Measurements from ENCODE around the gene KRTAP4-7.
"Not testable (repeated sequence)": the region's sequence is repeated elsewhere in the genome, so short reads cannot be mapped to it uniquely, and the experiment has no call there.

KRTAP4-7 gene

DNA sequence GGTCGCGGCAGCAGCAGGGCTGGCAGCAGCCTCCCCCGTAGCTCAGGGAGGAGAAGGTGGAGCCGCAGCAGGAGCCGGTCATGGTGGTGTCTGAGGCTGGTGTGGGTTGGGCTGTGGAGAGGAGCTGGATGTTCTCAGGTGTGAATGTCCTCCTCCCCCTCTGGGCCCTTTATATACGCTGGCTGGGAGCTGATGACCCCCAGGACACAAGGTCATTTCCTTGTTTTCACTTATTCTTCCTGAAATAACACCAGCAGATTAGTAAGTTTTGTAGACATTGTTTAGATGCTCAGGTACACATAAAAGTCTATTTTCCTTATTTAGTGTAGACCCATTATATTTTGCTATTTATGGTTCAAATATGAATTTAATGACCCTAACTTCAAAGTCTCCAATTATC lies 28.8 kb upstream of the KRTAP4-7 start, which contains the start of gene KRTAP2-2:
Gene KRTAP2-2, minus strand, starts transcription at position 101 of the 400 bp plus-strand sequence. Its CDS starts 19 bp downstream, at position 82.
- H3K9me3 ChIP-seq (ENCODE audit: control insufficient read depth, low read depth, low read length); H3K36me3 ChIP-seq (ENCODE audit: control insufficient read depth, low read depth, low read length); H3K27me3 ChIP-seq (ENCODE audit: control insufficient read depth, insufficient read depth, low read length); H3K9ac ChIP-seq (ENCODE audit: low read length); H3K4me1 ChIP-seq (ENCODE audit: control insufficient read depth, low read depth, low read length); H3K27ac ChIP-seq (ENCODE audit: low read length); H3K4me3 ChIP-seq (ENCODE audit: low read length): not testable (repeated sequence)

DNA sequence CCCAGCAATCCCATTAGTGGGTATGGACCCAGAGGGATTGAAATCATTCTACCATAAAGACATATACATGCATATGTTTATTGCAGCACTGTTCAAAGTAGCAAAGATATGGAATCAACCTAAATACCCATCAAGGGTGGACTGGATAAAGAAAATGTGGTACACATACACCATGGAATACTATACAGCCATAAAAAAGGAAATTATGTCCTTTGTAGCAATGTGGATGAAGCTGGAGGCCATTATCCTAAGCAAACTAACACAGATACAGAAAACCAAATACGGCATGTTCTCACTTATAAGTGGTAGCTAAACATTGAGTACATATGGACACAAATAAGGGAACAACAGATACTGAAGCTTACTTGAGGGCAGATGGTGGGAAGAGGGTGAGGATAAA lies 26.4 kb upstream of the KRTAP4-7 start:
- Histone ChIP-seq H3K9ac (ENCODE audit: low read length) (no peak overlapping the region), H3K27me3 (ENCODE audit: control insufficient read depth, insufficient read depth, low read length) (no peaks in the 10 kb centered on the region), H3K9me3 (ENCODE audit: control insufficient read depth, low read depth, low read length) (no peaks in the 10 kb centered on the region), H3K4me1 (ENCODE audit: control insufficient read depth, low read depth, low read length) (peaks cover 3% of the 10 kb centered on the region), H3K4me3 (ENCODE audit: low read length) (no peak overlapping the region), H3K27ac (ENCODE audit: low read length) (no peak overlapping the region), H3K36me3 (ENCODE audit: control insufficient read depth, low read depth, low read length) (no peaks in the 10 kb centered on the region)

DNA sequence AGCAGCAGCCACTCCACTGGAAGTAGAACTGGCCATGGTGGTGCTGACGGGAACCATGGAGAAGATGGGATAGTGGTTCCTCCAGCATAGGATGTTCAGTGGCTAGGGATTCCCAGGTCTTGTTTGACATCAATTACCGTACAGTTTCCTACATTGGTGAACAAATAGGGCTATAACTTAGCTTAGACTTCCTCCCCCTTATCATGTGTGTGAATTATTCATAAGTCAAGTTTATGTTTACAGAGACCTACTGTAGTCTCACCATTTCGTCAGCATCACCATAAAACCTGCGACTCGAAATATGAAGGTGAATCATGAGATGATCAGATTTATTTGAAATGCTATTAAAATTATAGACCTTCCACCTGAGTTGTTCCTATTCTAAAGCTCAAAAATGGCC lies 25.2 kb upstream of the KRTAP4-7 start:
- no peak overlapping the region for H3K9ac ChIP-seq (ENCODE audit: low read length)
- no peak overlapping the region for H3K27ac ChIP-seq (ENCODE audit: low read length)
- H3K9me3 ChIP-seq (ENCODE audit: control insufficient read depth, low read depth, low read length): no peaks in the 10 kb centered on the region
- H3K4me1 ChIP-seq (ENCODE audit: control insufficient read depth, low read depth, low read length): peaks cover 3% of the 10 kb centered on the region
- H3K4me3 ChIP-seq (ENCODE audit: low read length): no peak overlapping the region
- no peaks in the 10 kb centered on the region for H3K36me3 ChIP-seq (ENCODE audit: control insufficient read depth, low read depth, low read length)
- no peaks in the 10 kb centered on the region for H3K27me3 ChIP-seq (ENCODE audit: control insufficient read depth, insufficient read depth, low read length)

DNA sequence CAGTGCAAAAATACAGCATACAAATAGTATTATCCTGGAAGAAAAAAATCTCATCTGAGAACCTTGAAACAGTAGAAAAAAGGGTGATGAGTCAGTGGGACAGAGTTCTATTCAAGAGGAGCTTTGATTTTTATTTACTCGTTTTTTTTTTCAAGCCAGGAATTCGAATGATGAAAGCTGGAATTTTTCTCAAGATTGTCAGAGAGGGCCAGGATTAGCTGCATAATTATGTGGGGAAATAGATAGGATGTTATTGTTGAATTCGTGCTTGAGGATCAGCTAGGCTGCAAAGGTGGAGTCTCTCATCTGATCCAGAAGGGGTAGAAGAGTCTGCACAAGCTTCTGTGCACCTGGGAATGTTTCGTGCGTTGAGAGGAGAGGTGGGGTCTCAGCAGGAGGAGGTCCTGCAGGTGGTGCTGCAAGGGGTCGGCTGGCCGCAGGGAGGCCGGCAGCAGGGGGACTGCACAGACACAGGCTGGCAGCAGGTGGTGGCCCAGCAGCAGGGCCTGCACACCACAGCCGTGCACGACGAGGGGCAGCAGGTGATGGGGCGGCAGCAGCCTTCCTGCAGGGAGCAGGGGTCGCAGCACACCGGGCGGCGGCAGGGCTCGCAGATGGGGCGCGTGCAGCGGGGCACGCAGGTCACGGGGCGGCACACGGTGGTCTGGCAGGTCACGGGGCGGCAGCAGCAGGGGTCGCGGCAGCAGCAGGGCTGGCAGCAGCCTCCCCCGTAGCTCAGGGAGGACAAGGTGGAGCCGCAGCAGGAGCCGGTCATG lies 24.5 kb upstream of the KRTAP4-7 start:
- H3K9me3 ChIP-seq (ENCODE audit: control insufficient read depth, low read depth, low read length); H3K9ac ChIP-seq (ENCODE audit: low read length); H3K36me3 ChIP-seq (ENCODE audit: control insufficient read depth, low read depth, low read length); H3K4me3 ChIP-seq (ENCODE audit: low read length); H3K27ac ChIP-seq (ENCODE audit: low read length); H3K4me1 ChIP-seq (ENCODE audit: control insufficient read depth, low read depth, low read length); H3K27me3 ChIP-seq (ENCODE audit: control insufficient read depth, insufficient read depth, low read length): not testable (repeated sequence)

DNA sequence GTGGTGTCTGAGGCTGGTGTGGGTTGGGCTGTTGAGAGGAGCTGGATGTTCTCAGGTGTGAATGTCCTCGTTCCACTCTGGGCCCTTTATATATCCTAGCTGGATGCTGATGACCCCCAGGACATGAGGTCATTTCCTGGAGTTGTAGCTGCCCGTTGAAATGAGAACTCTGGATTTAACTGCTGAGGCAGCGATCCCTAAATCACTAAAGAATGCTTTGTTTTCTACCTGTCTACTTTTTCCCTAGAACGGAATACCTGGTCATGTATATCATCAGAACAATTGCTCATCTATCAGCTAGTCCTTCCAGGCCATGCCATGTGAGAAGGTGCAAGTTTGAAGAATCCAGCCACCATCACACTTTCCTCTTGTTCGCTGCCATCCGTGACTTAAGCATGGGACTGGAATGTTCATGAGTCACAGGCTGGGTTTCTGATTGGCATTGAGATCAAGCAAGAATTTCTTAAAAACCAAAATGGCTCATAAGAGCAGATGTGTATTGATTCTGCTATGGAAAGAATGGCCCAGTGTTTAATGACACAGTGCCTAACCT lies 23.8 kb upstream of the KRTAP4-7 start, which contains the start of gene KRTAP2-3:
Gene KRTAP2-3, minus strand, starts transcription at position 63 of the 553 bp plus-strand sequence. CDS start 64 bp downstream, outside the sequence.
- Histone ChIP-seq H3K36me3 (ENCODE audit: control insufficient read depth, low read depth, low read length) (no peaks in the 10 kb centered on the region), H3K27me3 (ENCODE audit: control insufficient read depth, insufficient read depth, low read length) (no peaks in the 10 kb centered on the region), H3K4me1 (ENCODE audit: control insufficient read depth, low read depth, low read length) (peaks cover 3% of the 10 kb centered on the region), H3K4me3 (ENCODE audit: low read length) (no peak within 1 kb of the TSS), H3K9me3 (ENCODE audit: control insufficient read depth, low read depth, low read length) (no peaks in the 10 kb centered on the region), H3K27ac (ENCODE audit: low read length) (no peak within 1 kb of the TSS), H3K9ac (ENCODE audit: low read length) (no peak within 1 kb of the TSS)

DNA sequence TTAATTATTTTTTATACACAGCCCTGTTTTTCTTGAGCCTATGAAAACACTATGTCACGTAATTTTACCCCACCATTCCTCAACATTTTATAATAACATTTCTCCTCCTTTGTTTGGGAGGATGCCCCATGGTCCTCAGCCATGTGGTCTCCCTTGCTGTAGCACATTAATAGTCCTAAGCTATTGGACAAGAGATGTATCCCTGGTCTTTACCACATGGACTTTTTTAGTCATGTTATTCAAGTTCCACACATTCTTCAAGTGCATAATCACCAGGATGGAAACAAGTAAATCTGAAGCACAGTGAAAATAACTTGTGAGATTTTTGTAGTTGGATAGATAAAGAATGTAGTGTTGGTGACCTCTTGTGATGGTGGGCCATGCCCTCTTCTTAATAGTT lies 22.0 kb upstream of the KRTAP4-7 start:
- no peaks in the 10 kb centered on the region for H3K27me3 ChIP-seq (ENCODE audit: control insufficient read depth, insufficient read depth, low read length)
- no peaks in the 10 kb centered on the region for H3K36me3 ChIP-seq (ENCODE audit: control insufficient read depth, low read depth, low read length)
- peaks cover 3% of the 10 kb centered on the region for H3K4me1 ChIP-seq (ENCODE audit: control insufficient read depth, low read depth, low read length)
- H3K4me3 ChIP-seq (ENCODE audit: low read length): no peak overlapping the region
- no peak overlapping the region for H3K27ac ChIP-seq (ENCODE audit: low read length)
- H3K9me3 ChIP-seq (ENCODE audit: control insufficient read depth, low read depth, low read length): no peaks in the 10 kb centered on the region
- H3K9ac ChIP-seq (ENCODE audit: low read length): no peak overlapping the region

DNA sequence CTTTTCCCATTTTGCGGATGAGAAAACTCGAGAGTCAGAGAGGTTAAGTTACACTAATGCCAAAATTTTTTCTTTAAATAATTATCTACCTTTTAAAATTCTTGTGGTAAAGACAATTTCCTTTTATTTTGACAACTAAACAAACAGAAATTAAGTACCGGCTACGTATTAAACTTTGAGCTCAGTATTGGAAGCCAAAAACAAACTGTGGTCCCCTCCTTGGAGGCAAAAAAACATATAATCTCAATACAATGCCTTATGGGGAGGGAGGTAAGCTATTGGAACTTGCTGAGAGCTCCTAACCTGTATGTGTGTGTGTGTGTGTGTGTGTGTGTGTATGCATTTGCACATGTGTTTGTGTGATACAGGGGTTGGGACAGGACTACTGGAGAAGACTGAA lies 20.5 kb upstream of the KRTAP4-7 start:
- peaks cover 3% of the 10 kb centered on the region for H3K4me1 ChIP-seq (ENCODE audit: control insufficient read depth, low read depth, low read length)
- no peak overlapping the region for H3K4me3 ChIP-seq (ENCODE audit: low read length)
- no peak overlapping the region for H3K27ac ChIP-seq (ENCODE audit: low read length)
- no peaks in the 10 kb centered on the region for H3K27me3 ChIP-seq (ENCODE audit: control insufficient read depth, insufficient read depth, low read length)
- no peak overlapping the region for H3K9ac ChIP-seq (ENCODE audit: low read length)
- H3K9me3 ChIP-seq (ENCODE audit: control insufficient read depth, low read depth, low read length): no peaks in the 10 kb centered on the region
- no peaks in the 10 kb centered on the region for H3K36me3 ChIP-seq (ENCODE audit: control insufficient read depth, low read depth, low read length)

DNA sequence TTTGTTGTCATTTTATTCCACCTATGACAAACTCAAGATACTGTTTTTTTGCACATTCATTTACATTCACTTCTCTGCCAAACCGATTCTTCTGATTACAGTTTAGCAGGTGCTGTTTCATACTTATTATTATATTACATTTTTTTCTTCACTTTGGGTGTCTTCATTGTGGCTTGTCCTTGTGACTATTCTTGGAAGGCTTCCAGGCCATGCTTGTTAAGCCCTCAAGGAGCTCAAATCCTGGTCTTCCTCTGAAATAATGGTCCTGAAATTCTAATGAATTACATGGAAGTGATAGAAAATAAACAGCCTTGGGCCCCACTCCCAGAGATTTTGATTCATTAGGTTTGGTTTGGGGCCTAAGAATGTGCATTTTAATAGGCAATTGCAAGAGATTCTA lies 19.6 kb upstream of the KRTAP4-7 start:
- H3K36me3 ChIP-seq (ENCODE audit: control insufficient read depth, low read depth, low read length): no peaks in the 10 kb centered on the region
- no peak overlapping the region for H3K4me3 ChIP-seq (ENCODE audit: low read length)
- no peaks in the 10 kb centered on the region for H3K27me3 ChIP-seq (ENCODE audit: control insufficient read depth, insufficient read depth, low read length)
- peaks cover 1% of the 10 kb centered on the region for H3K4me1 ChIP-seq (ENCODE audit: control insufficient read depth, low read depth, low read length)
- H3K9ac ChIP-seq (ENCODE audit: low read length): no peak overlapping the region
- no peak overlapping the region for H3K27ac ChIP-seq (ENCODE audit: low read length)
- no peaks in the 10 kb centered on the region for H3K9me3 ChIP-seq (ENCODE audit: control insufficient read depth, low read depth, low read length)

DNA sequence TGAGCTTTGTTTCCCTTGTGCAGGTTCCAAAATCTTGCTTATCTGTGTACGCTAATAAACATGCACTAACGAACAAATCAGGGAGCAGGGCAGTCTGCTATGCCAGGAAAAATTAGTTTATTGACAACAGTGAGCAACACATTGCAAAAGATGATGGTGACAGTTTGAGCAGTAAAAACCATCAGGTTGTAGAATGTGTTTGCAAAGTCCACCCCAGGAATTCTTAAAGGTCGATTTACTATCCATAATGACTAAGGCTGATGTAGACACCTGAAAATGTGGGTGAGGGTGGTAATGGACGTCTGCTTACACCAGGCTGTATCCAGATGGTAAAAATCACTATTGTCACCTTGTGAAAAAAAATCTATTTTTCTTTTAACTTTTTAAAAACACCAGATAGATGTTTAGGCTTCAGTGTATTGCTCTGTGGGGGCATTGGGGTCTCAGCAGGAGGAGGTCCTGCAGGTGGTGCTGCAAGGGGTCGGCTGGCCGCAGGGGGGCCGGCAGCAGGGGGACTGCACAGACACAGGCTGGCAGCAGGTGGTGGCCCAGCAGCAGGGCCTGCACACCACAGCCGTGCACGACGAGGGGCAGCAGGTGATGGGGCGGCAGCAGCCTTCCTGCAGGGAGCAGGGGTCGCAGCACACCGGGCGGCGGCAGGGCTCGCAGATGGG lies 18.8 kb upstream of the KRTAP4-7 start:
- H3K27ac ChIP-seq (ENCODE audit: low read length); H3K9ac ChIP-seq (ENCODE audit: low read length); H3K36me3 ChIP-seq (ENCODE audit: control insufficient read depth, low read depth, low read length); H3K4me1 ChIP-seq (ENCODE audit: control insufficient read depth, low read depth, low read length); H3K4me3 ChIP-seq (ENCODE audit: low read length); H3K9me3 ChIP-seq (ENCODE audit: control insufficient read depth, low read depth, low read length); H3K27me3 ChIP-seq (ENCODE audit: control insufficient read depth, insufficient read depth, low read length): not testable (repeated sequence)

DNA sequence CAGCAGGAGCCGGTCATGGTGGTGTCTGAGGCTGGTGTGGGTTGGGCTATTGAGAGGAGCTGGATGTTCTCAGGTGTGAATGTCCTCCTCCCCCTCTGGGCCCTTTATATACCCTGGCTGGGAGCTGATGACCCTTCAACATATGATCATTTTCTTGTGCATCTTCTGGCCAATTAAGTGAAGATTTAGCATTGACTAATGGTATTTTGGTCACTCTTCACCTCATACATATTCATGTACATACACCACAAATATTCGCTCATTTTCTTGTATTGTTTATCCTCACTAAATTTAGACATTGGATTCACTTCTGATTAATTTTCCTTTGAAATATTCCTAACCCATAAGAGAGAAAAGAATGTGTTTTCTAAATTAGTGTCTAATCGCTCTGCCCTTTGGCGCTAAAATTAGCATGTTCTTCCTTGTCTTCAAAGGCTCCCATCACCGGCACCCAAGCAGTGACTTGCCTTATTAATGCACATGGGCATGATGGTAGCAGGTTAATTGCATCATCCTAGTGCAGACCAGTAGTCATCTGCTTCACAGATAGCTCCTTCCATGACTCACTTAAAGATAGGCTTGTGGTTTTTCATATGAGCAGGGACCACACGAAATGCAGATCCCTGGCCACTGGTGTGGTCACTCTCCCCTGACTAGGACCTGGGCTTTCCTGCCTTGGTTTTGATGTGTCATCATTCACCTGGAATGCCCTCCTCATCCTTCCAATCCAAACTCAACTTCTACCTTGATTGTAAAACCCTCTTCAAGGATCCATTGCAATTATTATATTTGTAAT lies 17.9 kb upstream of the KRTAP4-7 start, which contains the start of gene KRTAP2-4:
Gene KRTAP2-4, minus strand, starts transcription at position 51 of the 796 bp plus-strand sequence. Its CDS starts 34 bp downstream, at position 17.
- no peak within 1 kb of the TSS for H3K9ac ChIP-seq (ENCODE audit: low read length)
- no peak within 1 kb of the TSS for H3K27ac ChIP-seq (ENCODE audit: low read length)
- no peaks in the 10 kb centered on the region for H3K27me3 ChIP-seq (ENCODE audit: control insufficient read depth, insufficient read depth, low read length)

DNA sequence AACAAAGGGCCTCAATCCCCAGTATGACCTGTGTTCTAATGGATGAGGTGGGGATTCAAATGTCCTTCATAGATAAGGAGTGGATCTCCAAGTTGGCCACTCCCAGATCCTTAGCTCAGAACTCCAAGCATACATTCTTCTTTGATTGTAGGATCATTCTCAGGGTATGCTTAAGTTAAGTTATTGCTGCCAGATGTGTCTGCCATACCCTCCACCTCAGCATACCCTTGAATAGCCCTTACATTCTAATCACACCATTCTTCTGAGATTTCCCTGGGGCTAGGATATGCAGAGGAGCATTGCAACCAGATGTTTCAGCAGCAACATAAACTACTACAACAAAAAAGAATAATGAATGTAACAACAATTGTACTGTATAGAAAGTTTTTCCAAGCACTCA lies 16.7 kb upstream of the KRTAP4-7 start:
- Histone ChIP-seq H3K9me3 (ENCODE audit: control insufficient read depth, low read depth, low read length) (no peaks in the 10 kb centered on the region), H3K9ac (ENCODE audit: low read length) (no peak overlapping the region), H3K4me3 (ENCODE audit: low read length) (no peak overlapping the region), H3K4me1 (ENCODE audit: control insufficient read depth, low read depth, low read length) (no peaks in the 10 kb centered on the region), H3K27ac (ENCODE audit: low read length) (no peak overlapping the region), H3K36me3 (ENCODE audit: control insufficient read depth, low read depth, low read length) (no peaks in the 10 kb centered on the region), H3K27me3 (ENCODE audit: control insufficient read depth, insufficient read depth, low read length) (no peaks in the 10 kb centered on the region)

More for the DNA sequence above, 17.9 kb upstream of the KRTAP4-7 start, which contains the start of gene KRTAP2-4:
- Histone ChIP-seq H3K9me3 (ENCODE audit: control insufficient read depth, low read depth, low read length) (no peaks in the 10 kb centered on the region), H3K4me3 (ENCODE audit: low read length) (no peak within 1 kb of the TSS), H3K36me3 (ENCODE audit: control insufficient read depth, low read depth, low read length) (no peaks in the 10 kb centered on the region), H3K4me1 (ENCODE audit: control insufficient read depth, low read depth, low read length) (no peaks in the 10 kb centered on the region)
